Upper lobe of left lung (tissue), 6 donors: ENCODE measurements around the gene BCL3. TPM values are rescaled to one million over a fixed set of nuclear protein-coding genes. Genes with fewer than 3 reads are reported as not detected.

Source experiments
- ATAC-seq, 2 donors: fragments of 200-7000 bp; cut with Tn5 transposase; one replicate each; pipeline ENCODE4 v1.9.1; 2022; ENCODE audit warnings: mild to moderate bottlenecking in 2 of 2, moderate library complexity in 2 of 2; ENCODE audit not compliant: low FRiP score in 2 of 2
- DNase-seq, 2 donors: peaks; one replicate each; pipeline ENCODE4 v3.0.0-alpha.2; 2019 to 2020
- H3K27ac ChIP-seq, 4 donors: fragments of 200-600 bp; sonication (generic); one replicate each; pipeline ENCODE4 v1.5.1; 2016 to 2019
- H3K27me3 ChIP-seq, 4 donors: fragments of 200-600 bp; sonication (generic); one replicate each; pipeline ENCODE4 v1.5.1; 2017 to 2019
- H3K36me3 ChIP-seq, 4 donors: fragments of 200-600 bp; sonication (generic); one replicate each; pipeline ENCODE4 v1.5.1; 2016 to 2019
- H3K4me1 ChIP-seq, 4 donors: fragments of 200-600 bp; sonication (generic); one replicate each; pipeline ENCODE4 v1.5.1; 2018 to 2019
- H3K4me3 ChIP-seq, 4 donors: fragments of 200-600 bp; sonication (generic); one replicate each; pipeline ENCODE4 v1.5.1; 2017 to 2019; ENCODE audit warnings: mild to moderate bottlenecking in 2 of 4, moderate library complexity in 1 of 4
- H3K9me3 ChIP-seq, 4 donors: fragments of 200-600 bp; sonication (generic); one replicate each; pipeline ENCODE4 v1.5.1; 2018 to 2019
- EP300 ChIP-seq, 4 donors: sonication (generic); formaldehyde crosslinking; IDR thresholded peaks; one replicate each; pipeline ENCODE4 v1.5.1; 2017; ENCODE audit warnings: antibody characterized with exemption in 4 of 4, control low read depth in 2 of 4
- POLR2A ChIP-seq, 4 donors: fragments of 450-650 bp; IDR thresholded peaks; one replicate each; pipeline ENCODE4 v1.5.1; 2016 to 2017; ENCODE audit warnings: antibody characterized with exemption in 4 of 4, mild to moderate bottlenecking in 2 of 4
- POLR2AphosphoS5 ChIP-seq, 2 donors: sonication (generic); formaldehyde crosslinking; IDR thresholded peaks; one replicate each; pipeline ENCODE4 v1.5.1; 2017; ENCODE audit warnings: antibody characterized with exemption in 2 of 2
- WGBS, 2 donors: methylation state at CpG; one replicate each; pipeline ENCODE4 v1.1.5; 2017 to 2018; 5-methylcytosine and 5-hydroxymethylcytosine counted together
- total RNA-seq, 6 donors: library from RNA; depleted of rRNA in 4 of 6; stranded (reverse); fragments of >200 nt in 4 of 6; gene quantifications; one replicate each; pipeline versions ENCODE4 v1.1.0 to v1.2.1, GENCODE V29; 2016 to 2021
- TF ChIP-seq, protein P1 (sequence below), 6 experiments: fragments of 450-650 bp in 4 of 6; fragments of 200-600 bp in 2 of 6; sonication (generic) in 2 of 6; IDR thresholded peaks; one replicate each; pipeline ENCODE4 v1.5.1; 2016 to 2019; ENCODE audit warnings: antibody characterized with exemption in 6 of 6
- donor health status: DM: no; HTN: no; CAD: no; lungs with moderate emphysema.
- donor health status: DM: no; HTN: yes; CAD: no; lungs with severe emphysema.

BCL3 gene
- total RNA-seq, 6 donors from 2014 or later: 31.1 to 114 (median 71.6) TPM

DNA sequence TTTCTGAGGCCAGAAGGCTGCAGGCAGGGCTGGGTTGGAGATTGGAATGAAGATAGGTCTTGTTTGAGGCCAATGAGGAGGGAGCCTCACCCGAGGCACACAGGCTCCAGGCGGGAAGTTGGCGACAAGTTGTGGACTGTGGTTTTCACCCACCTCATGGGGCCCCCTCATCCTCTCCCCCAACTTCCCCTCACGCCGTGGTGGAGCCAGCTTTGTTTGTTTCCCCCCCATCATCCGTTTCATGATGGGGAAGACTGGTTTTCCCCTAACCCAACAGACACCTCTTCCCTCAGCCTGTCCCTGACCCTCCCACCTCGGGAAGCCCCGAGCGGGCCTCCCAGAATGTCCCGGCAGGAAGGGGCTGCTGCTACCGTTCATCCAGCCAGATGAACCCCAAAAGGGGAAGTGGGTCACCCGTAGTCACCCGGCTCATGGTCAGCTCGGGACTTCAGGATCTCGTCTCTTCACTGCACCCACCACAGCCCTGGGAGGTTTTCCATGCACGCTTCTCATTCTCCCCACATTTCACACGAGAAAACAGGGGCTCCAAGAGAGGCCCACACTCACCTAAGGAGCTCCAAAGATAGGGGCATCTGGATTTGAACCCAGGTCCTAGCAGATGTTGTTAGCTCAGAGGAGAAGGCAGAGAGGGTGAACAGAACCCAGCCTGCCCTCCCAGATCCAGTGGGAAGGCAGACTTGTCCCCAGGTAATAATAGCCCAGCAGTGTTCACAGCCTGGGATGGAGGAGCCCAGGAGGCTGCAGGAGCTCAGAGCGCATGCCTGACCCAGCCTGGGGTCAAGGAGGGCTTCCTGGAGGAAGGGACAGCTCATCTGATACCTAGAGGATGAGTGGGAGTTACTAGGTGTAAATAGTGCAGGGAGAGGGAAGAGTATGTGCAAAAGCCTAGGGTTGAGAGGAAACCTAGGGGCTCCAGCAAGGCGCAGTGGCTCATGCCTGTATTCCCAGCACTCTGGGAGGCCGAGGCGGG, 26.1 kb upstream of the BCL3 start:
- WGBS, 2 donors: 44 to 45% methylated on average over 14 to 21 of the region's 21 CpGs
- no peak overlapping the region for H3K4me3 ChIP-seq
- ATAC-seq (no peak), DNase-seq (peak; percentile 46 to 62)
- H3K9me3 ChIP-seq: no peaks in the 10 kb centered on the region
- no peaks in the 10 kb centered on the region for H3K27me3 ChIP-seq
- H3K27ac ChIP-seq: peak overlapping the region; percentile 23 to 77 (median 58)
- peaks cover 56 to 73% (median 68%) of the 10 kb centered on the region in 4 donors for H3K4me1 ChIP-seq
- no peak for TF ChIP-seq POLR2A (IDR thresholded peaks at IDR 0.05)
- TF ChIP-seq, protein P1, sequence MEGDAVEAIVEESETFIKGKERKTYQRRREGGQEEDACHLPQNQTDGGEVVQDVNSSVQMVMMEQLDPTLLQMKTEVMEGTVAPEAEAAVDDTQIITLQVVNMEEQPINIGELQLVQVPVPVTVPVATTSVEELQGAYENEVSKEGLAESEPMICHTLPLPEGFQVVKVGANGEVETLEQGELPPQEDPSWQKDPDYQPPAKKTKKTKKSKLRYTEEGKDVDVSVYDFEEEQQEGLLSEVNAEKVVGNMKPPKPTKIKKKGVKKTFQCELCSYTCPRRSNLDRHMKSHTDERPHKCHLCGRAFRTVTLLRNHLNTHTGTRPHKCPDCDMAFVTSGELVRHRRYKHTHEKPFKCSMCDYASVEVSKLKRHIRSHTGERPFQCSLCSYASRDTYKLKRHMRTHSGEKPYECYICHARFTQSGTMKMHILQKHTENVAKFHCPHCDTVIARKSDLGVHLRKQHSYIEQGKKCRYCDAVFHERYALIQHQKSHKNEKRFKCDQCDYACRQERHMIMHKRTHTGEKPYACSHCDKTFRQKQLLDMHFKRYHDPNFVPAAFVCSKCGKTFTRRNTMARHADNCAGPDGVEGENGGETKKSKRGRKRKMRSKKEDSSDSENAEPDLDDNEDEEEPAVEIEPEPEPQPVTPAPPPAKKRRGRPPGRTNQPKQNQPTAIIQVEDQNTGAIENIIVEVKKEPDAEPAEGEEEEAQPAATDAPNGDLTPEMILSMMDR (IDR thresholded peaks at IDR 0.05): no peak
- peak in 1 of 4 donors; percentile 12 for TF ChIP-seq EP300 (IDR thresholded peaks at IDR 0.05)
- H3K36me3 ChIP-seq: no peaks in the 10 kb centered on the region

DNA sequence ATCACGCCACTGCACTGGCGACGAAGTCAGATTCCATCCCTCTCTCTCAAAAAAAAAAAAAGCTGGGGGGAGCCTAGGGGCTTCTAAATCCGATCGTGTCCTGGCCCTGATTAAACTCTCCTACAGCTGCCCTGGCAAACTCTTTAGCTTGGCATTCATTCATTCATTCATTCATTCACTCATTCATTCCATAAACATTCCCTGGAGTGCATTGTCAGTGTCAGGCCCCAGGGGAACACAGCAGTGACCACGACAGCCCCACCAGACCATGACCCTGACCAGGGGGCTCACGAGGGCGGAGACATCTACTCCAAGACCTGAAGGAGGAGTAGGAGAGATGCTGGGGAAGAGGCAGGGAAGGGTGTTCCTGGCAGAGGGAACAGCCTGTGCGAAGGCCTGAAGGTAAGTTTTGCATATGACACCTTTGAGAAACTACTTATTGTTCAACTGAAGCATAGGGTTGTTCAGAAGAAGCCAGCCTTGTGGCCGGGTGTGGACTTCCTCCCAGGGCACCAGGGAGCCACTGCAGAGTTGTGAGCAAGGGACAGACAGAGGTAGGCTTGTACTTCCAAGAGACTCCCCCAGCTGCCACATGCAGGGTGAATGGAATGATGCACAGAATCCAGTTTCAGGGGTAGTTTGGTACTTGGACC, 25.1 kb upstream of the BCL3 start:
- no peak for TF ChIP-seq POLR2AphosphoS5 (IDR thresholded peaks at IDR 0.05)
- TF ChIP-seq, protein P1 (IDR thresholded peaks at IDR 0.05): no peak
- TF ChIP-seq EP300 (IDR thresholded peaks at IDR 0.05): no peak
- no peak for TF ChIP-seq POLR2A (IDR thresholded peaks at IDR 0.05)
- Histone ChIP-seq H3K4me1 (peaks cover 53 to 65% (median 62%) of the 10 kb centered on the region in 4 donors), H3K9me3 (no peaks in the 10 kb centered on the region), H3K27ac (peak overlapping the region; percentile 24 to 77 (median 58)), H3K36me3 (no peaks in the 10 kb centered on the region), H3K27me3 (no peaks in the 10 kb centered on the region), H3K4me3 (no peak overlapping the region)
- ATAC-seq (peak; percentile 34 to 36), DNase-seq (no peak)
- 69 to 71% methylated on average over 10 of the region's 10 CpGs for WGBS, 2 donors

DNA sequence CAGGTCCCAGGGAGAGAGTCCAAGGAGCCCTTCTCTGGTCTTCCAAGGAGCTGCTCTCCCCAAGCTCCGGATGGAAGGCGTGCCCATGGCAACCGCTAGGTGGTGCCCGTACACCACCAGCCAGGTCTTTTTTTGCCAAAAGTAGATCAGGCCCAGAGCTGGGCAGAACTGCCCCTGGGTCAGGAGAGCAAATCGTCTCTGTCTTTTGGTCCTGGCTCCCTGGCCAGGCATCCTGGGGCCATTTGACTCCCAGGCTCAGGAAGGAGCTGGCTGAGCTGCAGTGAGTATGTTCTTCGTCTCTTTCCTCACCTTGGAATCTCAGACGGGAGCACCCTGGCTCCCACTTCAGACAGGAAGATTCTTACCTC, 24.6 kb upstream of the BCL3 start:
- ATAC-seq (peak; percentile 94 to 95), DNase-seq (peak; percentile 87 to 89)
- Histone ChIP-seq H3K27ac (peak overlapping the region; percentile 25 to 77 (median 68)), H3K9me3 (no peaks in the 10 kb centered on the region), H3K4me1 (peaks cover 48 to 60% (median 57%) of the 10 kb centered on the region in 4 donors), H3K27me3 (no peaks in the 10 kb centered on the region), H3K4me3 (no peak overlapping the region), H3K36me3 (no peaks in the 10 kb centered on the region)
- TF ChIP-seq, protein P1 (IDR thresholded peaks at IDR 0.05): peak; percentile 95 to 98 (median 96)
- TF ChIP-seq EP300 (IDR thresholded peaks at IDR 0.05) (no peak), POLR2AphosphoS5 (IDR thresholded peaks at IDR 0.05) (peak in 1 of 2 donors; percentile 13), POLR2A (IDR thresholded peaks at IDR 0.05) (no peak)
- 17 to 19% methylated on average over 4 to 7 of the region's 7 CpGs for WGBS, 2 donors

DNA sequence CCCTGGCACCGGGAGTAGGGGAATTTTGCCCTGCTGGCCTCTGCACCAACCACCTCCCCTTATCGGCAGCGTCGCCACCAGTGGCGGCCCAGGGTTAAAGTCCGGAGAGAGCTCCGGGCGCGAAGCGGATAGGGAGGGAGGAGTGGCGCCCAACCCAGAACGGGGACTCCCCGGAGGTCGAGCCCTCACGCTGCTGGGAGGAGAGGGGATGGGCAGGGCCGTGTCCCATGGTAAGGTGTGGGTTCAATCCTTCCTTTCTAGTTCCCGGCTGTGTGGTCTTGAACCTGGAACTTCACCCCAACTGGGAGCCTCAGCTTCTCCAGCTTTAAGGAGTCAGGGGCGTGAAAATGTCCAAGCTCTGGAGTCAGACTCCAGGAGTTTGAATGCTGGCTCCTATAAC, 23.3 kb upstream of the BCL3 start:
- peak overlapping the region; percentile 35 to 77 (median 56) for H3K27ac ChIP-seq
- WGBS, 2 donors: 18 to 28% methylated on average over 11 to 13 of the region's 18 CpGs

More for the DNA sequence above, 23.3 kb upstream of the BCL3 start:
- Histone ChIP-seq H3K36me3 (no peaks in the 10 kb centered on the region), H3K4me3 (peak overlapping the region in 1 of 4 donors; percentile 3), H3K4me1 (peaks cover 42 to 54% (median 51%) of the 10 kb centered on the region in 4 donors), H3K27me3 (no peaks in the 10 kb centered on the region), H3K9me3 (no peaks in the 10 kb centered on the region)
- DNase-seq (peak; percentile 78 to 79), ATAC-seq (peak; percentile 32 to 44)
- no peak for TF ChIP-seq POLR2A (IDR thresholded peaks at IDR 0.05)
- peak in 1 of 2 donors; percentile 41 for TF ChIP-seq POLR2AphosphoS5 (IDR thresholded peaks at IDR 0.05)
- TF ChIP-seq EP300 (IDR thresholded peaks at IDR 0.05): peak in 1 of 4 donors; percentile 73
- TF ChIP-seq, protein P1 (IDR thresholded peaks at IDR 0.05): no peak
